ENCODE data around the gene ITIH4. TPM values are rescaled to one million over a fixed set of nuclear protein-coding genes. Genes with fewer than 3 reads are reported as not detected.

Gene ITIH4
- total and polyA plus RNA-seq, 2 of the 13 experiments (the other 11 are each of a cell fraction or from before 2014, with no cell fraction given): 2.7 to 5.3 TPM

GRCh38 chr3:52792413-52792812, 38.1 kb downstream of the ITIH4 start (continued):
- TF ChIP-seq, protein P1, sequence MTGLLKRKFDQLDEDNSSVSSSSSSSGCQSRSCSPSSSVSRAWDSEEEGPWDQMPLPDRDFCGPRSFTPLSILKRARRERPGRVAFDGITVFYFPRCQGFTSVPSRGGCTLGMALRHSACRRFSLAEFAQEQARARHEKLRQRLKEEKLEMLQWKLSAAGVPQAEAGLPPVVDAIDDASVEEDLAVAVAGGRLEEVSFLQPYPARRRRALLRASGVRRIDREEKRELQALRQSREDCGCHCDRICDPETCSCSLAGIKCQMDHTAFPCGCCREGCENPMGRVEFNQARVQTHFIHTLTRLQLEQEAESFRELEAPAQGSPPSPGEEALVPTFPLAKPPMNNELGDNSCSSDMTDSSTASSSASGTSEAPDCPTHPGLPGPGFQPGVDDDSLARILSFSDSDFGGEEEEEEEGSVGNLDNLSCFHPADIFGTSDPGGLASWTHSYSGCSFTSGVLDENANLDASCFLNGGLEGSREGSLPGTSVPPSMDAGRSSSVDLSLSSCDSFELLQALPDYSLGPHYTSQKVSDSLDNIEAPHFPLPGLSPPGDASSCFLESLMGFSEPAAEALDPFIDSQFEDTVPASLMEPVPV (CRISPR knock-in tag; IDR thresholded peaks at IDR 0.05): peak; percentile 26; the same call in 1 of the 2 replicates
- TF ChIP-seq BORCS8-MEF2B (CRISPR knock-in tag; IDR thresholded peaks at IDR 0.05): peak; percentile 53; the same call in 1 of the 2 replicates
- no peak for TF ChIP-seq ZZZ3 (CRISPR knock-in tag; IDR thresholded peaks at IDR 0.05; ENCODE audit: borderline replicate concordance)
- TF ChIP-seq, protein P2, sequence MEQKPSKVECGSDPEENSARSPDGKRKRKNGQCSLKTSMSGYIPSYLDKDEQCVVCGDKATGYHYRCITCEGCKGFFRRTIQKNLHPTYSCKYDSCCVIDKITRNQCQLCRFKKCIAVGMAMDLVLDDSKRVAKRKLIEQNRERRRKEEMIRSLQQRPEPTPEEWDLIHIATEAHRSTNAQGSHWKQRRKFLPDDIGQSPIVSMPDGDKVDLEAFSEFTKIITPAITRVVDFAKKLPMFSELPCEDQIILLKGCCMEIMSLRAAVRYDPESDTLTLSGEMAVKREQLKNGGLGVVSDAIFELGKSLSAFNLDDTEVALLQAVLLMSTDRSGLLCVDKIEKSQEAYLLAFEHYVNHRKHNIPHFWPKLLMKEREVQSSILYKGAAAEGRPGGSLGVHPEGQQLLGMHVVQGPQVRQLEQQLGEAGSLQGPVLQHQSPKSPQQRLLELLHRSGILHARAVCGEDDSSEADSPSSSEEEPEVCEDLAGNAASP (CRISPR knock-in tag; IDR thresholded peaks at IDR 0.05; ENCODE audit: borderline replicate concordance): peak; percentile 26; the same call in 1 of the 2 replicates
- TF ChIP-seq HINFP (CRISPR knock-in tag; IDR thresholded peaks at IDR 0.05; ENCODE audit: low read depth): no peak
- no peak for TF ChIP-seq FOXA1 (IDR thresholded peaks at IDR 0.05)
- TF ChIP-seq FOXA1 (CRISPR knock-in tag; IDR thresholded peaks at IDR 0.05): 0 out of 2 replicates have a peak, but pooled peaks have one; percentile 19
- peak; percentile 36; the same call in 1 of the 2 replicates for TF ChIP-seq FOXC1 (CRISPR knock-in tag; IDR thresholded peaks at IDR 0.05; ENCODE audit: borderline replicate concordance)
- TF ChIP-seq MED1 (CRISPR knock-in tag; IDR thresholded peaks at IDR 0.05): peak; percentile 51
- TF ChIP-seq LCORL (IDR thresholded peaks at IDR 0.05): no peak
- peak; percentile 84 for TF ChIP-seq LCORL (CRISPR knock-in tag; IDR thresholded peaks at IDR 0.05)
- peak; percentile 63; the same call in 1 of the 2 replicates for TF ChIP-seq ZNF292 (CRISPR knock-in tag; IDR thresholded peaks at IDR 0.05; ENCODE audit: borderline replicate concordance, low read depth)
- no peak for TF ChIP-seq ZNF615 (CRISPR knock-in tag; IDR thresholded peaks at IDR 0.05; ENCODE audit: borderline replicate concordance)
- TF ChIP-seq ELF3 (CRISPR knock-in tag; IDR thresholded peaks at IDR 0.05): peak; percentile 30; the same call in 1 of the 2 replicates
- no peak for TF ChIP-seq NR2F6 (IDR thresholded peaks at IDR 0.05)
- 0 out of 2 replicates have a peak, but pooled peaks have one; percentile 28 for TF ChIP-seq NR2F6 (CRISPR knock-in tag; IDR thresholded peaks at IDR 0.05)
- no peak for TF ChIP-seq ZNF296 (CRISPR knock-in tag; conservative IDR thresholded peaks at IDR 0.05)
- 0 out of 2 replicates have a peak, but pooled peaks have one; percentile 55 for TF ChIP-seq KLF6 (CRISPR knock-in tag; IDR thresholded peaks at IDR 0.05)
- peak; percentile 85 for TF ChIP-seq ZNF687 (CRISPR knock-in tag; IDR thresholded peaks at IDR 0.05)
- no peak for TF ChIP-seq ZNF747 (CRISPR knock-in tag; IDR thresholded peaks at IDR 0.05; ENCODE audit: borderline replicate concordance)
- no peak for TF ChIP-seq WIZ (CRISPR knock-in tag; IDR thresholded peaks at IDR 0.05)
- 0 out of 2 replicates have a peak, but pooled peaks have one; percentile 11 for TF ChIP-seq KDM3A (CRISPR knock-in tag; IDR thresholded peaks at IDR 0.05; ENCODE audit: low read depth)
- TF ChIP-seq ZNF781 (CRISPR knock-in tag; IDR thresholded peaks at IDR 0.05; ENCODE audit: borderline replicate concordance, not compliant biosample characterization): no peak
- TF ChIP-seq AKAP8 (CRISPR knock-in tag; IDR thresholded peaks at IDR 0.05): 0 out of 2 replicates have a peak, but pooled peaks have one; percentile 27

Measured in HepG2 (cell line).